GM19099 (cell line): Measurements from ENCODE around the gene EML2.
A peak's percentile ranks its signal among the peaks of the same experiment; 100 is the strongest.

ENCODE experiments used
- POLR2A ChIP-seq: IDR thresholded peaks from 3 replicates; pipeline ENCODE4 v1.6.1; 2011; ENCODE audit warnings: low read depth; ENCODE audit not compliant: insufficient read length; ENCODE audit errors: extremely low read depth

EML2 gene

DNA sequence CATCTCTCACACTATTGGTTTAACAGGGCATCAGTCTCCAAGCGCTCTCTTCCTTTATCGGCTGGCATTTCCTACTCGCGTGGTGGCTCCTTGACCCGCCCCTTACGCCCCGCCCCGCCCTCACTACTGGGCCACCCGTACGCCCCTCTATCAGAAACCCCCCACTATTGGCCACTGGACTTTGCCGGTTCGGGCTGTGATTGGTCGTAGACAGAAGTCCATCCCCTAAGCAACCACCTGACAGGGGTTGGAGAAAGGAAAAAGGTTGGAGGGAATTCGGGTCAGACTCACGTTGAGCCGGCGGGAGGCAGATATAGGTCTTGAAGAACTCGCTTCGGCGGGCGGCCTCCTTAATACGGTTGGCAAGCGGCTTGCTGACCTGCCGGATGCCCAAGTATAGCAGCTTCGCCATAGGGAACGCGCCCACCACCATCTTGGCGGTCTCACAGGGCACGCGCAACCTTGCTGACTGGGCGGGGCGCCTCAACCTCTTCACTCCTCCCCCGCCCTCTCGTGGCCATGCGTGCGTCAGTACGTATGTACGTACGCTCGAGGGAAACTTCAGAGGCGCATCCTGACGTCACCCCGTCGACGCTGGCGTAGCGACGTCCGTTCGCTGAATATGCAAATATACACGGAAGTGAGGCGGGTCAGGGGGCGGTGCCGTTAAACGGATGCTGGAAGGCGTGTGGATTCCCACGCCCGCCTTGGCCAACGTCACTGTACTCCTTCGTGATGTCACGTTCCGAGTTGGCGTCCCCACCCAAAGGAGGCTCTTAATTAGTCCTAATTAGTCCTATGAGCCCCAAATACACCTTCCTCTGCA, 54.7 kb downstream of the EML2 start, which contains the start of gene OPA3:
Gene OPA3, minus strand, starts transcription at position 471 of the 826 bp plus-strand sequence. Its CDS starts 38 bp downstream, at position 433.
- TF ChIP-seq POLR2A, result peak; percentile 87

DNA sequence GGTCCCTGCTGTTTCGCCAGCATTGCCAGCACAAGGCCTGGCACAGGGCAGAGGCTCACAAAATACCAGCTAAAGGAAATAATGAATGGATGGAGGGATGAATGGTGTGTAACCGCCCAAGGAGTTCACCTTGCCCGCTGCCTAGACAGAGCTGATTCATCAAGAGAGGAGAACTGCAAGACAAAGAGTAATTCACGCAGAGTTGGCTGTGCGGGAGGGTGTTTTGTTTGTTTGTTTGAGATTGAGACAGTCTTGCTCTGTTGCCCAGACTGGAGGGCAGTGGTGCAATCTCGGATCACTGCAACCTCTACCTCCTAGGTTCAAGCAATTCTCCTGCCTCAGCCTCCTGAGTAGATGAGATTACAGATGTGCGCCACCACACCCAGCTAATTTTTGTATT, 57.6 kb downstream of the EML2 start:
- no peak for TF ChIP-seq POLR2A

DNA sequence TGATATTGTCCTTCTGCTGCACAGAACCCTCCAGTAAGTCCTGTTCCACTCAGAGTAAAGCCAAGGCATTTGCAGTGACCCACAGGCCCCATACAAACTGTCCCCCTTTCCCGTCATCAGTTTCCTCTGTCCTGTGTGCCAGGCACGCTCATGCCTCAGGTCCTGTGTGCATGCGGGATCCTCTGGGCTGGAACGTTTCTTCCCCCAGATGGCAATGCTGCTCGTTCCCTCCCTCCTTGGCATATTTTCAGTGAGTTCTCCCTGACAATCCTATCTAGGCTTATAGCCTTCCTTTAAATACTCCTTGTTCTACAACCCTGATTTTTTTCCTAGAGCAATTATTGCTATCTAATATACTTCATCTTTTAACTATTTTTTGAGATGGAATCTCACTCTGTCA, 60.3 kb downstream of the EML2 start:
- no peak for TF ChIP-seq POLR2A

GRCh38 chr19:45577111-45577905, 61.9 kb downstream of the EML2 start:
- no peak for TF ChIP-seq POLR2A

- TF ChIP-seq POLR2A, result no peak
Observed at GRCh38 chr19:45576682-45577081, 62.5 kb downstream of the EML2 start.

DNA sequence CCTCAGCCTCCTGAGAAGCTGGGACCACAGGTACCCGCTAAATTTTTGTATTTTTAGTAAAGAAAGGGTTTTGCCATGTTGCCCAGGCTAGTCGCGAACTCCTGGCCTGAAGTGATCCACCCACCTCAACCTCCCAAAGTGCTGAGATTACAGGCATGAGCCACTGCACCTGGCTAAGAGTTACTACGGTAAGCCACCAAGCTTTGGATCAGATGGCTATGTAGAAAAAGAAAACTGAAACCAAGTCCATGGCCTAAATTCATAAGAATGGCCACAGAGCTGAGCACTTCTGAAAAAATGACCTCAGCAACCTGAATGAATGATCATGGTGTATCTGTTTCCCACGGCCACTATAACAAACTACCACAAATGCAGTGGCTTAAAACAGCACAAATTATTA, 64.0 kb downstream of the EML2 start:
- TF ChIP-seq POLR2A, result no peak

- TF ChIP-seq POLR2A, result no peak
Observed at GRCh38 chr19:45574526-45574925, 64.7 kb downstream of the EML2 start.

DNA sequence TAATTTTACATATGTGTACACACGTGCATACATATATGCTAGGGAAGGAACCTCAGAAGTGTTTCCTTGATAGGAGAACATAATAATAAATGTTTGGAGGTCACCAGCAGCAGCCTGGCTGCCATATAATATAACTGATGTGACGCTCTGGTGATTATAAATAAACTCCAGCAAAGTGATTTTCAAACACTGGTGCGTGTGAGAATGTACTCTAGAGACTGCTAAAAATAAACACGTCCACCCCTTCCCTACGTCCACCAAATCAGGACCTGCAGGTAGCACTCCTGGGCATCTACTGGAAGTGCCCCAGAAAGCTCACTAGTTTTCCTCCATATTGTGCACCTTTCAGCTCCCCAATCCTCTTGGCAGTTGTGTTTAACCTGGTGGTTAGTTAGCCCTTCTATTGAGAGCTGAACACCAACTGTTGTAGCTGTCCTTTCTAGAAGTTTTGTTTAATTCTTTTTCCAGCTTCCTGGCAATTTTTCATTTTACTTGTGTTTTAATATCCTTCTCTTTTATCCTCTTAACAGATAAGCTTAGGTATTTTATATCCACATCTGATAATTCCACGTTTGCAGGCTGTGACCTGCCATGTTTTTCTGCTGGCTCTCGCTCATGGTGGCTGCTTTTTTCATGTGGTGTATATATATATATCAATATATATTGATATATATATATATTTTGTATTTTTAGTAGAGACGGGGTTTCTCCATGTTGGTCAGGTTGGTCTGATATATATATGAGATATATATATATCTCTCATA, 67.6 kb downstream of the EML2 start:
- no peak for TF ChIP-seq POLR2A

GRCh38 chr19:45569619-45570421, 69.4 kb downstream of the EML2 start:
- no peak for TF ChIP-seq POLR2A

- no peak for TF ChIP-seq POLR2A
Observed at GRCh38 chr19:45568732-45569131, 70.5 kb downstream of the EML2 start.

DNA sequence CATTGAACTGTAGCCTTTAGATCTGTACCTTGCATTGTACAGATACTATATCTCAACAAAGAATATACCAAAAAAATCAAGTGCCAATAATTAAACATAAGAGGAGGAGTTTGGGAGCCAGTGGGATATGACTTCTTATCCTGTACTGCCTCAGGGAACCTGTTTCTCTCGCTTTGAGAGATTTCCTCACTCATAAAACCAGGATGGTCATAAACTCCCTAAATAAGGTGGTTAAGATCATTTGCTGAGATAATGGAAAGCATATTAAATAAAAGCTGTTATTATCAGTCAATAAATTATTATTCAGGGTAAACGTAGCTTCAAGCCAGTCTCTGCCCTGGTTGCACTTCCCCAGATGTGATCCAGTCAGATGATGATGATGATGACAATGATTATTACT, 71.6 kb downstream of the EML2 start:
- no peak for TF ChIP-seq POLR2A

DNA sequence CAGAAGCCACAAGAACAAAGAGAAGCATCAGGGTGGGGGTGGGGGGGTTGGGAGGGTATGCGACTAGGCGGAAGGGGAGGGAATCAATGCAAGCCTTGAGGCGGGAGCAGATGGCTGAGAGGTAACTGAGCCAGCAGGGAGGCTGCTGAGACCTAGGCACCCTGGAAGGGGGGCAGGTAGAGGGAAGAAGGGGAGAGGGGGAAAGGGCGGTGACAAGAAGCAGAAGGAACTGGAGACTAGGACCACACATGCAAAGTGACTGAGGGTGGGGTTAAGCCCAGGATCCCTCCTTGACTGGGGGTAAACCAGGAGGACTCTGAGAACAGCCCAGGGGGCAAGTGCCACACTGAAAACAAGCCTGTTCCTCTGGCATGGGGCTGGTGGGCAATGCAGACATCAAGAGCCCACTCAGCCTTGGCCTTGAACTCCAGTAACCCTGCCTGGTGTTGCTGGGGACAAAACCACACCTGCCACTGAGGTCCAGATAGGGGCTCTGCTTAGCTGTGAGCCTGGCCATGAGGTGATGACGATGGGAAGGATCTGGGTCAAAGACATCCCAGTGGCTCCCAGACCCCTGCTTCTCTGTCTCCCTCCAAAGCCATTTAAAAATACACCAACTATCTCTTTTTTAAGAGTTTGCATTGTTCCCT, 74.9 kb downstream of the EML2 start:
- TF ChIP-seq POLR2A, result no peak

GRCh38 chr19:45560686-45561085, 78.5 kb downstream of the EML2 start:
- TF ChIP-seq POLR2A, result no peak

GRCh38 chr19:45560038-45560437, 79.2 kb downstream of the EML2 start:
- no peak for TF ChIP-seq POLR2A
